Measurements from ENCODE around the gene CEND1.

DNA sequence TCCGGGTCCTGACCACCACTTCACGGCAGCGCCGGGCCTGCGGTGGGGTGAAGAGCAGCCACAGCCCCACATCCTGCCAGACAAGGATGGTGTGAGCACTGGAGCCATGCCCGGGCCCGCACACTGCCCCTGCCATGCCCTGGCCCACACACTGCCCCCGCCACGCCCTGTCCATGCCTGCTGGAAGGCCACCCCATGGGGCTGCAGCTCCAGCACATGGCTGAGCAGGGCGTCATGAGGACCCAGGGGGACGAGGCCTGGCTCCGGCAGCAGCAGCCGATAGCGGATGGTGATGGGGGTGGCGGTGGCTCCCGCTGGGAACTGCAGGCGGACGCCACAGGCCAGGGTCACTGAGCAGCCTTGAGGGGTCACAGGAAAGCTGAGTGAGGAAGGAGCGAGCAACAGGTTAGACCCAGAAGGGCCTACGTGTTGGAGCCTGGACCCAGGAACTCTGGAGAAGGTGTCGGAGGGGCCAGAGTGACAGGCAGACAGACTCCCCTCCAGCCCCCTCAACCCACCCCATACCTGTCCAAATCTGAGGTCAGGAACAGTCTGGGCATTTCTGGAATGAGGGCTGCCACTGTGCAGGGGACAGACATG is 12.2 kb upstream of the CEND1 start:
- TF ChIP-seq ZNF562 (CRISPR knock-in tag; IDR thresholded peaks at IDR 0.05; ENCODE audit: borderline replicate concordance) = no peak
- TF ChIP-seq, protein P1, sequence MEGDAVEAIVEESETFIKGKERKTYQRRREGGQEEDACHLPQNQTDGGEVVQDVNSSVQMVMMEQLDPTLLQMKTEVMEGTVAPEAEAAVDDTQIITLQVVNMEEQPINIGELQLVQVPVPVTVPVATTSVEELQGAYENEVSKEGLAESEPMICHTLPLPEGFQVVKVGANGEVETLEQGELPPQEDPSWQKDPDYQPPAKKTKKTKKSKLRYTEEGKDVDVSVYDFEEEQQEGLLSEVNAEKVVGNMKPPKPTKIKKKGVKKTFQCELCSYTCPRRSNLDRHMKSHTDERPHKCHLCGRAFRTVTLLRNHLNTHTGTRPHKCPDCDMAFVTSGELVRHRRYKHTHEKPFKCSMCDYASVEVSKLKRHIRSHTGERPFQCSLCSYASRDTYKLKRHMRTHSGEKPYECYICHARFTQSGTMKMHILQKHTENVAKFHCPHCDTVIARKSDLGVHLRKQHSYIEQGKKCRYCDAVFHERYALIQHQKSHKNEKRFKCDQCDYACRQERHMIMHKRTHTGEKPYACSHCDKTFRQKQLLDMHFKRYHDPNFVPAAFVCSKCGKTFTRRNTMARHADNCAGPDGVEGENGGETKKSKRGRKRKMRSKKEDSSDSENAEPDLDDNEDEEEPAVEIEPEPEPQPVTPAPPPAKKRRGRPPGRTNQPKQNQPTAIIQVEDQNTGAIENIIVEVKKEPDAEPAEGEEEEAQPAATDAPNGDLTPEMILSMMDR (CRISPR knock-in tag; IDR thresholded peaks at IDR 0.05) = no peak

Measured in HepG2 (cell line).